Activated naive CD4-positive, alpha-beta T cell treated with anti-CD3 and anti-CD28 coated beads, Interleukin-2, amount 10 ng/mL, durations not matched to agents 7 days and 5 days (primary cell): ENCODE measurements around the gene TNNC1.

Experiments used
- CTCF ChIA-PET: fragments of 350-600 bp; sonication (Branson Sonifier 250); formaldehyde crosslinking; loops from one replicate; lab custom pipeline; 2021; ENCODE audit warnings: antibody characterized with exemption; lab: Charles Lee
- DNase-seq: peaks from one replicate; pipeline ENCODE4 v3.0.0-alpha.2; 2020
- H3K27ac Mint-ChIP-seq: one replicate; pipeline ENCODE4 v1.8.0; 2021; ENCODE audit warnings: mild to moderate bottlenecking, moderate library complexity, mixed read lengths
- H3K27me3 Mint-ChIP-seq: one replicate; pipeline ENCODE4 v1.8.0; 2021; ENCODE audit warnings: mild to moderate bottlenecking, mixed read lengths
- H3K36me3 Mint-ChIP-seq: one replicate; pipeline ENCODE4 v1.8.0; 2021; ENCODE audit warnings: mixed read lengths
- H3K4me1 Mint-ChIP-seq: one replicate; pipeline ENCODE4 v1.8.0; 2021; ENCODE audit warnings: mixed read lengths
- H3K4me3 Mint-ChIP-seq: one replicate; pipeline ENCODE4 v1.8.0; 2021; ENCODE audit warnings: mild to moderate bottlenecking, moderate library complexity, mixed read lengths
- H3K9me3 Mint-ChIP-seq: one replicate; pipeline ENCODE4 v1.8.0; 2021; ENCODE audit warnings: mixed read lengths

Gene TNNC1

GRCh38 chr3:52431459-52432223 is 22.2 kb downstream of the TNNC1 start:
- no peaks in the 10 kb centered on the region for H3K9me3 Mint-ChIP-seq
- H3K27me3 Mint-ChIP-seq, result peaks cover 44% of the 10 kb centered on the region
- no peak for DNase-seq
- H3K4me3 Mint-ChIP-seq, result no peak overlapping the region
- no peaks in the 10 kb centered on the region for H3K36me3 Mint-ChIP-seq
- H3K27ac Mint-ChIP-seq, result no peak overlapping the region
- CTCF ChIA-PET, result interaction anchor here (0.6 to 4.0 kb wide), 4 partner anchors 10 to 19 kb away, joined by 3 to 22 read pairs (median 4); no protein-coding TSS in a partner anchor
- peaks cover 2% of the 10 kb centered on the region for H3K4me1 Mint-ChIP-seq

- no peak overlapping the region for H3K27ac Mint-ChIP-seq
- H3K4me1 Mint-ChIP-seq, result peaks cover 2% of the 10 kb centered on the region
- H3K36me3 Mint-ChIP-seq, result no peaks in the 10 kb centered on the region
- DNase-seq, result no peak
- no peak overlapping the region for H3K4me3 Mint-ChIP-seq
- CTCF ChIA-PET, result interaction anchor here (0.6 to 4.0 kb wide), 4 partner anchors 9 to 672 kb away, joined by 3 to 22 read pairs (median 3); no protein-coding TSS in a partner anchor
- H3K27me3 Mint-ChIP-seq, result peaks cover 40% of the 10 kb centered on the region
- no peaks in the 10 kb centered on the region for H3K9me3 Mint-ChIP-seq
These were observed 23.4 kb downstream of the TNNC1 start for GRCh38 chr3:52430416-52430810.

- Mint-ChIP-seq H3K36me3 (no peaks in the 10 kb centered on the region), H3K4me3 (no peak overlapping the region)
These were observed 23.9 kb downstream of the TNNC1 start for GRCh38 chr3:52429779-52430415.

GRCh38 chr3:52429031-52429430 is 24.8 kb downstream of the TNNC1 start:
- Mint-ChIP-seq H3K27me3 (peaks cover 29% of the 10 kb centered on the region), H3K9me3 (no peaks in the 10 kb centered on the region), H3K36me3 (no peaks in the 10 kb centered on the region), H3K27ac (no peak overlapping the region), H3K4me1 (peaks cover 2% of the 10 kb centered on the region), H3K4me3 (no peak overlapping the region)
- CTCF ChIA-PET, result interaction anchor here (0.8 to 3.0 kb wide), 6 partner anchors 8 to 19 kb away, joined by 4 to 69 read pairs (median 6); partner anchors contain the start of gene SEMA3G
- DNase-seq, result no peak

More at GRCh38 chr3:52429779-52430415, 23.9 kb downstream of the TNNC1 start:
- CTCF ChIA-PET, result interaction anchor here (1.0 to 4.0 kb wide), 3 partner anchors 17 to 68 kb away, joined by 3 to 69 read pairs (median 22); partner anchors contain the start of gene SEMA3G
- Mint-ChIP-seq H3K4me1 (peaks cover 2% of the 10 kb centered on the region), H3K9me3 (no peaks in the 10 kb centered on the region), H3K27me3 (peaks cover 36% of the 10 kb centered on the region), H3K27ac (no peak overlapping the region)
- DNase-seq, result no peak

- H3K36me3 Mint-ChIP-seq, result no peaks in the 10 kb centered on the region
- H3K27ac Mint-ChIP-seq, result no peak overlapping the region
- H3K27me3 Mint-ChIP-seq, result peaks cover 28% of the 10 kb centered on the region
- DNase-seq, result peak; percentile 55
- CTCF ChIA-PET, result interaction anchor here (0.7 to 3.0 kb wide), 14 partner anchors 8 to 45 kb away, joined by 3 to 69 read pairs (median 4); partner anchors contain the start of gene SEMA3G
- H3K4me3 Mint-ChIP-seq, result no peak overlapping the region
- no peaks in the 10 kb centered on the region for H3K9me3 Mint-ChIP-seq
- H3K4me1 Mint-ChIP-seq, result peaks cover 2% of the 10 kb centered on the region
These were observed 25.5 kb downstream of the TNNC1 start for GRCh38 chr3:52428151-52429005.

- Mint-ChIP-seq H3K36me3 (peaks cover 9% of the 10 kb centered on the region), H3K4me3 (no peak overlapping the region), H3K27ac (no peak overlapping the region), H3K9me3 (no peaks in the 10 kb centered on the region), H3K27me3 (peaks cover 10% of the 10 kb centered on the region), H3K4me1 (no peaks in the 10 kb centered on the region)
- CTCF ChIA-PET, result interaction anchor here (1.0 to 1.7 kb wide), 3 partner anchors 11 to 25 kb away, joined by 4 to 13 read pairs (median 6); no protein-coding TSS in a partner anchor
- no peak for DNase-seq
These were observed 30.7 kb downstream of the TNNC1 start for GRCh38 chr3:52423173-52423572.

- Mint-ChIP-seq H3K27ac (no peak overlapping the region), H3K27me3 (peaks cover 6% of the 10 kb centered on the region), H3K4me1 (no peaks in the 10 kb centered on the region), H3K9me3 (no peaks in the 10 kb centered on the region), H3K4me3 (no peak overlapping the region), H3K36me3 (peaks cover 9% of the 10 kb centered on the region)
- CTCF ChIA-PET, result interaction anchor here (1.0 to 1.7 kb wide), 3 partner anchors 10 to 25 kb away, joined by 4 to 13 read pairs (median 6); no protein-coding TSS in a partner anchor
- DNase-seq, result no peak
These were observed 31.2 kb downstream of the TNNC1 start for GRCh38 chr3:52422669-52423068.

- Mint-ChIP-seq H3K4me3 (no peak overlapping the region), H3K27me3 (no peaks in the 10 kb centered on the region), H3K27ac (no peak overlapping the region), H3K4me1 (peaks cover 7% of the 10 kb centered on the region), H3K9me3 (no peaks in the 10 kb centered on the region), H3K36me3 (peaks cover 17% of the 10 kb centered on the region)
- no peak for DNase-seq
- CTCF ChIA-PET, result interaction anchor here (1.2 to 1.5 kb wide), 2 partner anchors 8 kb away, joined by 3 read pairs; no protein-coding TSS in a partner anchor
These were observed 33.5 kb downstream of the TNNC1 start for GRCh38 chr3:52420388-52420787.

GRCh38 chr3:52415800-52416199 is 38.0 kb downstream of the TNNC1 start:
- DNase-seq, result no peak
- Mint-ChIP-seq H3K4me1 (peaks cover 41% of the 10 kb centered on the region), H3K36me3 (peaks cover 28% of the 10 kb centered on the region), H3K4me3 (no peak overlapping the region), H3K27me3 (no peaks in the 10 kb centered on the region), H3K9me3 (no peaks in the 10 kb centered on the region), H3K27ac (no peak overlapping the region)
- CTCF ChIA-PET, result interaction anchor here (1.2 to 1.4 kb wide), 2 partner anchors 12 to 32 kb away, joined by 3 to 5 read pairs; no protein-coding TSS in a partner anchor

GRCh38 chr3:52408466-52408865 is 45.4 kb downstream of the TNNC1 start:
- Mint-ChIP-seq H3K9me3 (no peaks in the 10 kb centered on the region), H3K4me3 (peak overlapping the region; percentile 95), H3K4me1 (peaks cover 38% of the 10 kb centered on the region), H3K27ac (peak overlapping the region; percentile 98), H3K36me3 (peaks cover 39% of the 10 kb centered on the region), H3K27me3 (peaks cover 4% of the 10 kb centered on the region)
- CTCF ChIA-PET, result no interaction called here
- DNase-seq, result no peak

- peaks cover 34% of the 10 kb centered on the region for H3K4me1 Mint-ChIP-seq
- CTCF ChIA-PET, result no interaction called here
- H3K27me3 Mint-ChIP-seq, result peaks cover 4% of the 10 kb centered on the region
- H3K4me3 Mint-ChIP-seq, result peak overlapping the region; percentile 95
- H3K27ac Mint-ChIP-seq, result no peak overlapping the region
- H3K9me3 Mint-ChIP-seq, result no peaks in the 10 kb centered on the region
- no peak for DNase-seq
- H3K36me3 Mint-ChIP-seq, result peaks cover 44% of the 10 kb centered on the region
These were observed 46.1 kb downstream of the TNNC1 start for GRCh38 chr3:52407779-52408178.

- H3K27ac Mint-ChIP-seq, result peak overlapping the region; percentile 19
- H3K9me3 Mint-ChIP-seq, result no peaks in the 10 kb centered on the region
- peaks cover 25% of the 10 kb centered on the region for H3K4me1 Mint-ChIP-seq
- peaks cover 4% of the 10 kb centered on the region for H3K27me3 Mint-ChIP-seq
- no peak for DNase-seq
- no peak overlapping the region for H3K4me3 Mint-ChIP-seq
- H3K36me3 Mint-ChIP-seq, result peaks cover 49% of the 10 kb centered on the region
- CTCF ChIA-PET, result no interaction called here
These were observed 46.9 kb downstream of the TNNC1 start for GRCh38 chr3:52406791-52407510.

- no peak overlapping the region for H3K4me3 Mint-ChIP-seq
- peaks cover 52% of the 10 kb centered on the region for H3K36me3 Mint-ChIP-seq
- H3K4me1 Mint-ChIP-seq, result peaks cover 18% of the 10 kb centered on the region
- peak overlapping the region; percentile 19 for H3K27ac Mint-ChIP-seq
- CTCF ChIA-PET, result no interaction called here
- H3K27me3 Mint-ChIP-seq, result peaks cover 4% of the 10 kb centered on the region
- no peak for DNase-seq
- H3K9me3 Mint-ChIP-seq, result no peaks in the 10 kb centered on the region
These were observed 47.6 kb downstream of the TNNC1 start for GRCh38 chr3:52406231-52406661.
